HG02840 (cell line): ENCODE data around the gene CGB7.

Source experiments
- ATAC-seq: cut with Tn5 transposase; IDR thresholded peaks from one replicate; pipeline ENCODE4 v1.9.1; 2021; ENCODE audit warnings: mild to moderate bottlenecking, moderate library complexity, moderate number of reproducible peaks; ENCODE audit not compliant: unreplicated experiment, low FRiP score

Gene CGB7

DNA sequence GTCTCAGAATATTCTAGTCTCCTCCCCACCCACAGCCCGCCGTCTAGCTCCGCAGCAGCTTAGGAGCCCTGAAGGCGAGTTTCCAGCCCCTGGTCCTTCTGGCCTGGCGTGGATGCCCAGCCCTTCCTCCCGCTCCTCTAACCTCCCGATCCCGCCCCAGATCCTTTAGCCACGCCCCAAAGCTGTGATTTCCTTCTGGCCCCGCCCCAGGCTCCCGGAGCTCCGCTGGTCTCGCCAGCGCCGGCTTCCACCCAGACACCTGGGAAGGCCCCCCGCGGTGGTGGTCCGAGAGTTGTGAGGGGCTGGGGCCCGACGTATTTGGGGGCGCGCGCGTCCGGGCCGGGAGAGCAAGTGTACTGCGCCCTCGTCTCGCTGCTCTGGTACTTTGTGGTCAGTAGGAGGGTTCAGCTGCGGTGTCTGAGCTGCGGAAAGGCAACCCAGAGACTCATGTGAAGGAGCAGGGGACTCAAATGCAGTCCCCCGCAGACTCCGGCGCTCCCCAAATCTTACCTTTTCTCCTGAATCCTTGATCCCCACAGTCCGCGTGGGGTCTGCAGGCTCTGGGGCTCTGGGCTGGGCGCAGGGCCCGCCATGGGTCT, at the start of gene CGB7:
Gene CGB7, minus strand, starts transcription at position 114 of the 599 bp plus-strand sequence. CDS start 2,374 bp downstream, outside the sequence.
- ATAC-seq = no peak

DNA sequence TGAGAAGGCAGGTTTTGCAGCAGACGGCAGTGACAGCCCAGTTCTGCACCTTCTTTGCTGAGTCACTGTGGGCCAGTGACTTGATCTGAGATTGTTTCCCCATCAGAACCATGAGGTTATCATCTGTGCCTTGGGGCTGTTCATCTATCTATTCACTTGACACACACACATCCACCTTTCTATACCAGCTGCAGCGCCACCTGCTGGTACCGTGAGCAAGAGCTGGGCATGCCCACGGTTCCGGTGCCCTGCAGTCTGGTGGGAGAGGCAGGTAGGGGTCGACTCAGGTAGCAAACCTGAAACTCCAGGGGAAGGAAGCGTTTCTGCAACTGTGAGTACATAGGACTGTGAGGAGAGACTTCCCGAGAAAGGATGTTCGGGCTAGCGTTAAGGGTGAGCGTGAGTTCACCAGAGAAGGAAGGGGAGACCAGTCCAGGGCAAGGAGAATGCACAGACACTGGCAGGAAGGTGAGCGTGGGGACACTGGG, 49.1 kb upstream of the CGB7 start:
- no peak for ATAC-seq

- no peak for ATAC-seq
Measured at GRCh38 chr19:49104229-49104864, 46.8 kb upstream of the CGB7 start.

DNA sequence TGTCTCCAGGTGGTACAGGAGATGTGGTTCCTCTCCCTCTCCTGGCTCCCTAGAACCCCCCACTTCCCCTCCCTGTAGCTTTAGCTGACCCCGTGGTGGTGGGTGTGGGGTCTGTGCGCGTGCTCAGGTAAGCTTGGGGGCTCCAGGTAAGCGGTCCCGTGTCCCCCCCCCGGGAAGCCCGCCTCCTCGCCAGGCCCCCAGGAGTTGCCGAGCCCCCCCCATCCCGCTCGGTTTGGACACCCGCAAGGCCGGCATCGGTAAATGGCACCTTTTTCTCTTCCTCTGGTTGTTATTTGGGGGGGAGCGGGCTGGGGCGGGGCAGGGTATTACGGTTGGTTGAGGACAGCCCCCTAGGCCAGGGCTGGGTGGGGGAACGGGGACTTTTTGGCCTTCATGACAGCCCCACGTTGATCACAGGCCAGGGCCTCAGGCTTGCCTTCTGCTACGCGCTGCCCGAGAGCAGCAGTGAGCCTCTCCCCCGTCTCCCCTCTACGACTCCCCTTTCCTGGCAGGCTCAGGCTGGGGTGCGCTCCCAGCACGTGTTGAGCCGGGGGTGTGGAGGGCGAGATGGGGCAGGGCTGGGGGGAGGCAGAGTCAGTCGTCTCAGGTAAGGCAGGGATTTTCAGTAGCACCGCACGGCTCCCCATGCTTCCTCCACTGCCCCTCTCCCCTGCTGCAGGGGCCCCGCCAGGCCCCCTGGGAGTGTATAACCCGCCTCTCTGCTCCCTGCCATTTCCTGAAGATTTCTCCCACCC, 46.0 kb upstream of the CGB7 start:
- ATAC-seq = no peak

DNA sequence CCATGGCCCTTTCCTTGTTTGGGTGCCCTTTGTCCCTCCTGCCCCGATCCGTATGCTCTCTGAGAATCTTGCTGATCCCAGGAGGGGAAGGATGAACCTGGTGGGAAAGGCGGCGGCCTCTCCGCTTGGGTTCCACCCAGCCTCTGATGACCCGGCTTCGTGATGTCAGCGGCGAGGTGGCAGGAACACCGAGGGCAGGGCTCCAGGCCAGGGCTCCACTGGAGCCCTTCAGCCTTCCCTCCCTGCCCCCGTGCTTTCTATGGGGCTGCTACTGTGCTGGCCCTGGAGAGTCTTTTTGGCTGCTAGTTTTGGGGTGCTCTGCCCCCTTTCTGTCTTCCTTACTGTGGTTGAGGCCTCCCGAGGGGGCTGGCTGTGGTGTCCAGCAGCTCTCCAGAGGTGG, 44.8 kb upstream of the CGB7 start:
- ATAC-seq = no peak

GRCh38 chr19:49101160-49101559, 43.6 kb upstream of the CGB7 start:
- no peak for ATAC-seq

GRCh38 chr19:49098795-49099194, 41.2 kb upstream of the CGB7 start:
- ATAC-seq = no peak

DNA sequence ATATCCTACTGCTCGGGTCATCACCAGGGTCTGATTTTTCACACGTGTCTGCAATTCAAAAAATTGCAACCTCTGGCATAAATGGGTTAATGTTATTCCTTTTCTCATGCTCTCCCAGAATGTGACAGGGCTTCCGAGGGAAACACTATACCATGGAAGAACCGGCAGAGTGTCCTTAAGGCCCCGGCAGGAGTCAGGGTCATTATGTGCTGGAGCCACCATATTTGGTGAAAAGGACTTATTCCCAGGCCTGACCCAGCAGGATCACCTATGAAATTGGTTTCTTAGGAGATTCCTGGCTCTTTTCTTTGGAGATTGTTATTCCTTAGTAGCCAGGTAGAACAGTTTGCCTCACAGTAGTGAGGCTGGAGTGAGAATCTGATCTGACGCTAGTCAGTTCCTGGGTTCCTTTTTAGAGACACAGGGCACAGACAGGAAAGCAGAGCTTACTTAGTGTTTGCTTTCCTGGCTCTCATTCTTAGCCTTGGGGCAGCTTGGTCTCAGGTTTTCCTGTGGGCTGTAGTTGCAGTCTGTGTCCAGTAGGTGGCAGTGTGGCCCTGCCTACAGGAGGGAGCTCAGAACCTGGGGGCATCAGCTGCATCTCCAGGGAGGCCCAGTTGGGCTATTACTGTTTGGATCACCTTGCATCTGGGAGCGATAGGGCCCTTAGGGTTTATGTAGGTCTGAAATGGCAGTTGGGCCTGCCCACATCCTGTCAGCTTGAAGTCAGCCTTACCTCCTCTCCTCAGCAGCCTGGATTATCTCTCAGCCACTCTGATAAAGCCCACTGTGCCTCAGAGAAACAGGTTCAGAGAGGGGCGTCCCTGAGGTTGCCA, 40.1 kb upstream of the CGB7 start:
- ATAC-seq = no peak

- no peak for ATAC-seq
Measured at GRCh38 chr19:49094505-49095482, 37.2 kb upstream of the CGB7 start.

GRCh38 chr19:49092686-49093085, 35.1 kb upstream of the CGB7 start:
- ATAC-seq = no peak

DNA sequence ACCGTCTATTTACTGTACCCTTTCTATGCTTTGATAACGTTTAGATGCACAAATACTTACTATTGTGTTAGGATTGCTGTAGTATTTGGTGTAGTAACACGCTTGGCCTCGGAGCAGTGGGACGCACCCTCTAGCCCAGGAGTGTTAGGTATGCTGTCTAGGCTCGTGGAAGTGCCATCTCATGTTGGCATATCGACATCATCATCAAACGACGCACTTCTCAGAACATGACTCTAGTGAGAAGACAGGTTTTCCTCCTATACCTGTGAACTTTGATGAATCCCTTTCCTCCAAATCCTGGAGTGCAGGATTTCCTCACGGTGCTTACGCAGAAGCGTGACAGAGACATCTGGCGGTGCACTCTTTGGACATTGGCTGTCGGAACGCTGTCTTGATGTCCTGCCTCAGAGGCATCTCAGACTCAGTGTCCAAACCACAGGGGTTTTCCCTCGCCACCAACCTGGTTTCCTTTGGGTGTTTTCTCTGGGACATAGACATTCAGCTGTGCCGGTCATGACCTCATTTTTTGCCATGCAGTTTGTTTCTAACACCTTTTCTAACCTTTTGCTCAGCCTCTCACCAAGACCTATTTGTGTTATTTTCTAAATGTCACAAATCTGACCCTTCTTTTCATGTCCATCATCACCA, 34.0 kb upstream of the CGB7 start:
- ATAC-seq = no peak

GRCh38 chr19:49086296-49086695, 28.7 kb upstream of the CGB7 start:
- ATAC-seq = no peak

DNA sequence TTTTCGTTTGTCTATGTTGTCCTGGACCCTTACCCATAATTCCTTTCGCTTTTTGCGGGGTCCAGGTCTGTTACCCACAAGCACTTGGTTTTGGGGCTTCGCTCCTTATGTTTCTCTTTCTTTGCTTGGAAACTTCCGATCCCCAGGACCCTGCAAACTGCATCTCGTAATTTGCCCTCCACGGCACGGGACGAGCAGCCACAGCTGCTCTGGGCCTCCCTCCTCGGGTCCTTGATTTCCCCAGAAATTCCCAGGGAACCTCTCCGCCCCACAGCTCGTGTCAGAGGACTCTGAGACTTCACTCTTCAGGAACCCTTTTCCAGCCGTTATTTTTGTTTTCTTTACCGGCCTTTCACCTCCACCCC, 28.3 kb upstream of the CGB7 start:
- ATAC-seq = no peak

DNA sequence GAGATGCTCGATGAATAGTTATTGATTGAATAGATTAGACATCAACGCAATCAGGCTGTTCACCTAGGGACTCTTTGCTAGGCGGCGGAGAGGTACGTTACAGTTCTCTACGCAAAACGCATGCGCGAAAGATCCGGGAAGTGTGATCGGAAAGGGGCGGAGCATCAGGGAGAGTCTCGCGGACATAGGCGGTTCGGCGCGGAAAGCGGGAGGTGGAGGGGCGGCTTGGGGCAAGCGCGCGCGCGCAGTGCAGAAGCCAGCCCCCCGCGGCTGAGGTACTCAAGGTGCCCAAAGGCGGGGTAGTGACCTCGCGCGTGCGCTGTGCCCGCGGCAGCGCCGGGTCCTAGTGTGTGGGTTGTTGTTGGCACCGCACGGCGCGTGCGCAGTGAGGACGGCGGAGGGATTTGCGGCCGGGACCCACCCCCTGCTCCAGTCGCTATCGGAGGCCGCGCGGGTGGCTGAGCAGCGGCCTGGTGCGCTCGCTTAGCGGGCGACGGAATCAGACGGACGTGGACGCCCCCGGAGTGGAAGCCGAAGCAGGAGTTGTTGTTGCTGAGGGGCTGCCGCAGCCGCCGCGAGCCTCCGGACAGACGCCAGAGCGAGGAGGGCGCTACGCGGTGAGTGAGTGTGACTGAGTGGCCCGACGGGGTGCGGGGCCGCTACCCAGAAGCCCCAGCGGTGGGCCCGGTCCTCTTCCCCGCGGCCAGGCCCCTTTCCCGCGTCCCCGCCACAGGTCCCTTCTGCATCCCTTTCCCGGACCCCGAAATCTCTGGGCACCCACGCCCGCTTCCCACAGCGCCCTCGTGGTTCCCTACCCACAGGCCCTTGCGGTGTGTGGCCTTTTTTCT, 27.7 kb upstream of the CGB7 start, which contains the start of gene SNRNP70:
Gene SNRNP70, plus strand, starts transcription at position 432 of the 848 bp plus-strand sequence. CDS start 964 bp downstream, outside the sequence.
- ATAC-seq = peak; percentile 90

DNA sequence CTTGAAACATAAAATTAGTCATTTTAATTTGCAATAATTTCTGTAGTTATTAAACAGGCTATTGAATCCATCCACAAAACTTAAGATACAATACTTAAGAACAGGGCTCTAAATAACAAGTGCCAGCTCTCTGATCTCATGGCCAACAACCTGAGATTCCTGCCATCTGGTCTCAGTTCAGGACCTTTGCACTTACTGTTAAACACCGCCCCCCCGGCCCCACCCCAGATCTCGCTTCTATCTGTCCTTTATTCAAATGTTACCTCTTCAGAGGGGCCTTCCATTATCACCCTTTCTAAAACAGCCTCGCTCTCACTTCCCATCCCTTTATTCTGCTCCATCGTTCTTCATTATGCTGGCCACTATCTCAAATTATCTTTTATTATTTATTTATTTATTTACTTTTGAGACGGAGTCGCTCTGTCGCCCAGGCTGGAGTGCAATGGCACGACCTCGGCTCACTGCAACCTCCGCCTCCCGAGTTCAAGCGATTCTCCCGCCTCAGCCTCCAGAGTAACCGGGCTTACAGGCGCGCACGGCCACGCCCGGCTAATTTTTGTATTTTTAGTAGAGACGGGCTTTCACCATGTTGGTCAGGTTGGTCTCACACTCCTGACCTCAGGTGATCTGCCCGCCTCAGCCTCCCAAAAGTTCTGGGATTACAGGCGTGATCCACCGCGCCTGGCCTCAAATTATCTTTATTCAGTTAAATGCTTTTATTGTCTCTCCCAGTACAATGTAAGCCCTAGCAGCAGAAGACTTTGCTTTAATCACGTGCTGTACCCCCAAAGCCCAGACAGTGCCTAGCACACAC, 26.9 kb upstream of the CGB7 start:
- ATAC-seq = no peak

DNA sequence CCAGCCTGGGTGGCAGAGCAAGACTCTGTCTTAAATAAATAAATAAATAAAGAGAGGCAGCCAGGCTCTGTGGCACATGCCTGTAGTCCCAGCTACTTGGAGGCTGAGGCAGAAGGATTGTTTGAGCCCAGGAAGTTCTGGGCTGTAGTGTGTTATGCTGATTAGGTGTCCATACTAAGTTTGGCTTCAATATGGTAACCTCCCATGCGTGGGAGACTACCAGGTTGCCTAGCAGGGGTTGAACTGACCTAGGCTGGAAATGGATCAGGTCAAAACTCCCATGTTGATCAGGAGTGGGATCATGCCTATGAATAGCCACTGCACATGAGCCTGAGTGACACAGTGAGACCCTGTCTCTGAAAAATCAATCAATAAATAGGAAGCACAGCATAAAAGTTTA, 23.7 kb upstream of the CGB7 start:
- ATAC-seq = no peak

GRCh38 chr19:49080392-49080791, 22.8 kb upstream of the CGB7 start:
- no peak for ATAC-seq
